ENCODE data around the gene TET3.

- TF ChIP-seq, protein P1, sequence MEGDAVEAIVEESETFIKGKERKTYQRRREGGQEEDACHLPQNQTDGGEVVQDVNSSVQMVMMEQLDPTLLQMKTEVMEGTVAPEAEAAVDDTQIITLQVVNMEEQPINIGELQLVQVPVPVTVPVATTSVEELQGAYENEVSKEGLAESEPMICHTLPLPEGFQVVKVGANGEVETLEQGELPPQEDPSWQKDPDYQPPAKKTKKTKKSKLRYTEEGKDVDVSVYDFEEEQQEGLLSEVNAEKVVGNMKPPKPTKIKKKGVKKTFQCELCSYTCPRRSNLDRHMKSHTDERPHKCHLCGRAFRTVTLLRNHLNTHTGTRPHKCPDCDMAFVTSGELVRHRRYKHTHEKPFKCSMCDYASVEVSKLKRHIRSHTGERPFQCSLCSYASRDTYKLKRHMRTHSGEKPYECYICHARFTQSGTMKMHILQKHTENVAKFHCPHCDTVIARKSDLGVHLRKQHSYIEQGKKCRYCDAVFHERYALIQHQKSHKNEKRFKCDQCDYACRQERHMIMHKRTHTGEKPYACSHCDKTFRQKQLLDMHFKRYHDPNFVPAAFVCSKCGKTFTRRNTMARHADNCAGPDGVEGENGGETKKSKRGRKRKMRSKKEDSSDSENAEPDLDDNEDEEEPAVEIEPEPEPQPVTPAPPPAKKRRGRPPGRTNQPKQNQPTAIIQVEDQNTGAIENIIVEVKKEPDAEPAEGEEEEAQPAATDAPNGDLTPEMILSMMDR (IDR thresholded peaks at IDR 0.05): no peak
- no peak for TF ChIP-seq POLR2A (IDR thresholded peaks at IDR 0.05)
Measured at GRCh38 chr2:74007121-74007520, 22.4 kb downstream of the TET3 start.
